ENCODE data around the gene STRIT1. TPM values are rescaled to one million over a fixed set of nuclear protein-coding genes. Genes with fewer than 3 reads are reported as not detected.
A peak's percentile ranks its signal among the peaks of the same experiment; 100 is the strongest.

The STRIT1 gene
- total and polyA plus RNA-seq, 10 of the 15 experiments (the other 5 are each of a cell fraction or from before 2014, with no cell fraction given): not detected

GRCh38 chr3:155252535-155252934, 40.9 kb downstream of the STRIT1 start (continued):
- no peak for TF ChIP-seq HSF1 (IDR thresholded peaks at IDR 0.05; ENCODE audit: low read depth, low read length)

DNA sequence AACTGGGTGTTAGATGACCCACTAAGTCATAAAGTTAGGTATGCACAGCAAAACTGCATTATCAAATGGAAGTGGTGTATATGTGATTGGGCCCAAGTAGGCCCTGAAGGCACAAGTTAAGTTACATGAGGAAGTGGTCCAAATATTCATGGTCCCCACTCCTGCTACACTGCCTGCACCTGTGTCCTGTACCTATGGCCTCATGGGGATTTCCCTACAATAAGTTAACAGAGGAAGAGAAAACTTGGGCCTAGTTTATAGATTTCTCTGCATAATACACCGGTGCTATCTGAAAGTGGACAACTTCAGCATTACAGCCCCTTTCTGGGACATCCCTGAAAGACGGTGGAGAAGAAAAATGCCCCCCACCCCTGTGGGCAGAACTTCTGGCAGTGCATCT, 41.5 kb downstream of the STRIT1 start:
- H3K9ac ChIP-seq (ENCODE audit: control insufficient read depth, insufficient read depth, low read length): no peak overlapping the region
- CTCF ChIA-PET: interaction anchor here (1.1 kb wide), 1 partner anchor 9 kb away, joined by 3 read pairs; no protein-coding TSS in a partner anchor
- H2AFZ ChIP-seq (ENCODE audit: control insufficient read depth, low read depth, low read length): no peak overlapping the region
- RAD21 ChIA-PET (ENCODE audit: unreplicated experiment): no interaction called here
- no peaks in the 10 kb centered on the region for H3K9me3 ChIP-seq (replicated peaks; ENCODE audit: control insufficient read depth, insufficient read depth, low read length)
- intact Hi-C loops (cut with micrococcal nuclease; ENCODE audit: unreplicated experiment): no loop called here
- BruUV-seq (replicated peaks): no TSS peak
- no peaks in the 10 kb centered on the region for H3K27me3 ChIP-seq (replicated peaks in 1 of 2; ENCODE audit: control insufficient read depth in 2 of 2, insufficient read depth in 2 of 2, low read length in 1 of 2)
- no peak for DNase-seq (ENCODE audit: low read depth, low spot score)
- no peak for FAIRE-seq
- no peak for ATAC-seq
- no peak overlapping the region for H3K4me2 ChIP-seq (ENCODE audit: control insufficient read depth, insufficient read depth)
- 0% methylated on average over 2 of the region's 2 CpGs for WGBS (ENCODE audit: insufficient coverage, insufficient replicate concordance, low lambda C conversion rate, missing lambda C conversion rate)
- TF ChIP-seq MTA2 (IDR thresholded peaks at IDR 0.05; ENCODE audit: low read depth): no peak
- no peak for TF ChIP-seq E2F4 (IDR thresholded peaks at IDR 0.05; ENCODE audit: low read depth, low read length)
- TF ChIP-seq MYC (IDR thresholded peaks at IDR 0.05; ENCODE audit: insufficient read depth, insufficient read length, insufficient replicate concordance, low read length, severe bottlenecking): no peak
- no peak for TF ChIP-seq SUPT20H (IDR thresholded peaks at IDR 0.05; ENCODE audit: borderline replicate concordance, control insufficient read depth, low read depth, low read length)
- TF ChIP-seq, protein P1, sequence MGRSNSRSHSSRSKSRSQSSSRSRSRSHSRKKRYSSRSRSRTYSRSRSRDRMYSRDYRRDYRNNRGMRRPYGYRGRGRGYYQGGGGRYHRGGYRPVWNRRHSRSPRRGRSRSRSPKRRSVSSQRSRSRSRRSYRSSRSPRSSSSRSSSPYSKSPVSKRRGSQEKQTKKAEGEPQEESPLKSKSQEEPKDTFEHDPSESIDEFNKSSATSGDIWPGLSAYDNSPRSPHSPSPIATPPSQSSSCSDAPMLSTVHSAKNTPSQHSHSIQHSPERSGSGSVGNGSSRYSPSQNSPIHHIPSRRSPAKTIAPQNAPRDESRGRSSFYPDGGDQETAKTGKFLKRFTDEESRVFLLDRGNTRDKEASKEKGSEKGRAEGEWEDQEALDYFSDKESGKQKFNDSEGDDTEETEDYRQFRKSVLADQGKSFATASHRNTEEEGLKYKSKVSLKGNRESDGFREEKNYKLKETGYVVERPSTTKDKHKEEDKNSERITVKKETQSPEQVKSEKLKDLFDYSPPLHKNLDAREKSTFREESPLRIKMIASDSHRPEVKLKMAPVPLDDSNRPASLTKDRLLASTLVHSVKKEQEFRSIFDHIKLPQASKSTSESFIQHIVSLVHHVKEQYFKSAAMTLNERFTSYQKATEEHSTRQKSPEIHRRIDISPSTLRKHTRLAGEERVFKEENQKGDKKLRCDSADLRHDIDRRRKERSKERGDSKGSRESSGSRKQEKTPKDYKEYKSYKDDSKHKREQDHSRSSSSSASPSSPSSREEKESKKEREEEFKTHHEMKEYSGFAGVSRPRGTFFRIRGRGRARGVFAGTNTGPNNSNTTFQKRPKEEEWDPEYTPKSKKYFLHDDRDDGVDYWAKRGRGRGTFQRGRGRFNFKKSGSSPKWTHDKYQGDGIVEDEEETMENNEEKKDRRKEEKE (IDR thresholded peaks at IDR 0.05): no peak
- no peak for TF ChIP-seq SMAD1 (IDR thresholded peaks at IDR 0.05; ENCODE audit: low read depth, partially characterized antibody)
- 0 out of 2 replicates have a peak, but pooled peaks have one; percentile 10 for TF ChIP-seq SPI1 (IDR thresholded peaks at IDR 0.05; ENCODE audit: borderline replicate concordance, insufficient read depth, low read depth, low read length)
- H4K20me1 ChIP-seq (ENCODE audit: control insufficient read depth, insufficient read depth): no peaks in the 10 kb centered on the region
- SMC1A ChIA-PET (ENCODE audit: uncharacterized antibody, unreplicated experiment): no interaction called here
- H3K79me2 ChIP-seq (ENCODE audit: control insufficient read depth, insufficient read depth, low read length): no peaks in the 10 kb centered on the region
- no peak overlapping the region for H3K27ac ChIP-seq (ENCODE audit: control insufficient read depth, insufficient read depth)
- no peaks in the 10 kb centered on the region for H3K36me3 ChIP-seq (ENCODE audit: control insufficient read depth in 2 of 2, insufficient read depth in 2 of 2, low read length in 1 of 2)
- H3K4me1 ChIP-seq (ENCODE audit: control insufficient read depth, insufficient read depth, low read length): no peaks in the 10 kb centered on the region
- POLR2A ChIA-PET: no interaction called here
- no peak overlapping the region for H3K4me3 ChIP-seq
- in situ Hi-C loops (cut with MboI): no loop called here
